Stimulated activated CD8-positive, alpha-beta memory T cell treated with anti-CD3 and anti-CD28 coated beads, Interleukin-2, amount 100 ng/mL, for 1 hour (primary cell): ENCODE measurements around the gene IARS1.

Experiments
- DNase-seq, 2 donors: peaks; one replicate each; pipeline ENCODE4 v3.0.0-alpha.2; 2020; ENCODE audit warnings: low read depth in 2 of 2

The IARS1 gene

GRCh38 chr9:92295240-92295790, 1.8 kb upstream of the IARS1 start:
- no peak for DNase-seq

GRCh38 chr9:92294297-92294676, 790 bp upstream of the IARS1 start:
- DNase-seq = no peak

GRCh38 chr9:92293075-92293354, 482 bp downstream of the IARS1 start:
- DNase-seq = no peak

- no peak for DNase-seq
Observed at GRCh38 chr9:92292338-92293074, 991 bp downstream of the IARS1 start.

GRCh38 chr9:92291577-92291976, 1.9 kb downstream of the IARS1 start:
- DNase-seq = no peak

- no peak for DNase-seq
Observed at GRCh38 chr9:92290785-92291429, 2.6 kb downstream of the IARS1 start.

GRCh38 chr9:92289708-92290390, 3.6 kb downstream of the IARS1 start:
- DNase-seq = no peak

GRCh38 chr9:92279302-92279701, 14.2 kb downstream of the IARS1 start:
- DNase-seq = no peak

- DNase-seq = no peak
Observed at GRCh38 chr9:92278110-92278509, 15.4 kb downstream of the IARS1 start.

- DNase-seq = no peak
Observed at GRCh38 chr9:92276331-92277032, 17.0 kb downstream of the IARS1 start.

GRCh38 chr9:92275541-92275940, 18.0 kb downstream of the IARS1 start:
- DNase-seq = no peak

- no peak for DNase-seq
Observed at GRCh38 chr9:92270511-92270910, 23.0 kb downstream of the IARS1 start.

- no peak for DNase-seq
Observed at GRCh38 chr9:92266486-92266885, 27.0 kb downstream of the IARS1 start.

- DNase-seq = no peak
Observed at GRCh38 chr9:92265154-92265553, 28.3 kb downstream of the IARS1 start.

- DNase-seq = no peak
Observed at GRCh38 chr9:92263131-92263530, 30.4 kb downstream of the IARS1 start.

- DNase-seq = no peak
Observed at GRCh38 chr9:92257327-92257726, 36.2 kb downstream of the IARS1 start.

GRCh38 chr9:92254381-92255337, 38.8 kb downstream of the IARS1 start:
- DNase-seq = no peak

- no peak for DNase-seq
Observed at GRCh38 chr9:92253656-92254055, 39.8 kb downstream of the IARS1 start.

- no peak for DNase-seq
Observed at GRCh38 chr9:92247981-92248380, 45.5 kb downstream of the IARS1 start.

GRCh38 chr9:92247296-92247695, 46.2 kb downstream of the IARS1 start:
- DNase-seq = no peak
